ENCODE results near the gene STK24.
"Not testable (repeated sequence)": the region's sequence is repeated elsewhere in the genome, so short reads cannot be mapped to it uniquely, and the experiment has no call there.

STK24 gene

GRCh38 chr13:98576963-98577835 lies at the start of gene STK24:
STK24 (minus strand) TSS chr13:98577107; CDS start chr13:98576786, 321 bp downstream.
- H3K27ac ChIP-seq, result peak within 1 kb of the TSS; percentile 98
- TF ChIP-seq CTCF (conservative IDR thresholded peaks at IDR 0.05), result no peak; the same call in 1 of the 2 replicates

GRCh38 chr13:98626298-98626935 lies 49.5 kb upstream of the STK24 start:
- no peak for TF ChIP-seq CTCF (conservative IDR thresholded peaks at IDR 0.05)
- no peak overlapping the region for H3K27ac ChIP-seq

GRCh38 chr13:98624589-98624988 lies 47.7 kb upstream of the STK24 start:
- not testable (repeated sequence) for H3K27ac ChIP-seq

- no peak overlapping the region for H3K27ac ChIP-seq
- no peak for TF ChIP-seq CTCF (conservative IDR thresholded peaks at IDR 0.05)
These were observed 46.0 kb upstream of the STK24 start for GRCh38 chr13:98622931-98623331.

- no peak for TF ChIP-seq CTCF (conservative IDR thresholded peaks at IDR 0.05)
- no peak overlapping the region for H3K27ac ChIP-seq
These were observed 42.6 kb upstream of the STK24 start for GRCh38 chr13:98619556-98619955.

GRCh38 chr13:98615595-98615994 lies 38.7 kb upstream of the STK24 start:
- not testable (repeated sequence) for H3K27ac ChIP-seq

- no peak overlapping the region for H3K27ac ChIP-seq
These were observed 36.7 kb upstream of the STK24 start for GRCh38 chr13:98613591-98613990.

GRCh38 chr13:98609756-98610155 lies 32.8 kb upstream of the STK24 start:
- TF ChIP-seq CTCF (conservative IDR thresholded peaks at IDR 0.05), result no peak
- H3K27ac ChIP-seq, result no peak overlapping the region

More at GRCh38 chr13:98613591-98613990, 36.7 kb upstream of the STK24 start:
- no peak for TF ChIP-seq CTCF (conservative IDR thresholded peaks at IDR 0.05)

Measured in VCaP (cell line).